CD4-positive, alpha-beta T cell treated with Interleukin-4 for 4 hours (primary cell): ENCODE measurements around the gene AEBP2.
"Not testable (repeated sequence)": the region's sequence is repeated elsewhere in the genome, so short reads cannot be mapped to it uniquely, and the experiment has no call there.

ENCODE experiments used
- DNase-seq: peaks from one replicate; pipeline ENCODE4 v3.0.0-alpha.2; 2020

Gene AEBP2

DNA sequence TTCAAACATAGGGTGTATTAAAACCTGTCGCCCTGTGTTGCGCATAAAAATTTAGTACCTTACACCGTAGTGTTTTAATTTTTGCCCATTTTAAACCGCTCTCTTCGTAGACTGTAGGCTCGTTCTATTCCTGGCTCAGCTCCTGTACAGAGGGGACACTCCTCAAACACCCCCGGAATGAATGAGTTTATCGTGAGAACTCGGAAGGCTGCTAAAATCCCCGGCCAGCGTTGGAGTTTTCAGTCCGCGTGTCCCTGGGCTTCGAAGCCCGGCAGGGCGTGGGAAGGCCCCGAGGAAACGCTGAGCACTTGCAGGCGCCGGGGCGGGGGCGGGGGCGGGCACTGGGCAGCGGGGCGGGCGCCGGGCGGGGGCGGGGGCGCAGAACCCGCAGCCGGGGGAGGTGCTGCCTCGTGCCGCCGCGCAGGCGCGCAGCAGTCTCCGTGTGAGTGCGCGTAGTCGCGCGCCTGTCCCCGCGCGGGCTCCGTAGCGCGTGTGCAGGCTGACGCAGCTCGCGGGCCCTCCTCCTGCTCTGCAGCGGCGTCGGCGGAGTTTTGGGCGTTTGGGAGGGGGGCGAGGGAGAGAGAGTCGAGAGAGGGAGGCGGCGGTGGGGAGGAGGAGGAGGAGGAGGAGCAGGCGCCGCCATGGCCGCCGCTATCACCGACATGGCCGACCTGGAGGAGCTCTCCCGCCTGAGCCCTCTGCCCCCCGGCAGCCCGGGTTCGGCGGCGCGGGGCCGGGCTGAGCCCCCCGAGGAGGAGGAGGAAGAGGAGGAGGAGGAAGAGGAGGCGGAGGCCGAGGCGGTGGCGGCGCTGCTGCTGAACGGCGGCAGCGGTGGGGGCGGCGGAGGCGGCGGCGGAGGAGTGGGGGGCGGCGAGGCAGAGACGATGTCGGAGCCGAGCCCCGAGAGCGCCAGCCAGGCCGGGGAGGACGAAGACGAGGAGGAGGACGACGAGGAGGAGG is at the start of gene AEBP2:
TSS of gene AEBP2 (plus strand) at position 434 of the 960 bp plus-strand sequence. CDS start at position 642, 208 bp downstream.
- DNase-seq, result peak; percentile 97

DNA sequence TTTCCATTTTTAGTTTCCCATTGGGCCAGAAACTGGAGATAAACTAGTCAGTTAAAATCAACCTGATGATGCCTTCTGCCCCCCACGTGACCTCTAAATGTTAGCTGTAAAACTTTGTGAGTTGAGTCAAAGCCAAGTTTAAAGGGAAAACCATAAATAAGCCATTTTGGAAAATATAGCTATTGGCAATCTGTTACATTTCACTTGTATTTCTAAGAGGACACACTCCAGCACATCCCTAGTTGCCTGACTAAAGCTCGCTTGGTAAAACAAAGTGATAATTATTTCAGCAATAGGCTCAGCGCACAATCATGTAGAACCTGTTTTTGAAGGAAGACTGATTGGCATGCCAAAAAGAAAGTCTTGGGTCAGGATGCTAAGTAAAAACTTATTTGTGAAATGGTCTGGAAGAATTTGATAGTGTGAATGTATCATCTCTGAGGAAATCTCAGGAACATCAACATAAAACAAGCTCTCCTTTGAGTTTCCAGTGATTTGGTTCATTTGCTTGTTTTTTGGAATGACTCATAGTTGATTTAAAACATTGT is 49.2 kb upstream of the AEBP2 start:
- DNase-seq, result no peak

DNA sequence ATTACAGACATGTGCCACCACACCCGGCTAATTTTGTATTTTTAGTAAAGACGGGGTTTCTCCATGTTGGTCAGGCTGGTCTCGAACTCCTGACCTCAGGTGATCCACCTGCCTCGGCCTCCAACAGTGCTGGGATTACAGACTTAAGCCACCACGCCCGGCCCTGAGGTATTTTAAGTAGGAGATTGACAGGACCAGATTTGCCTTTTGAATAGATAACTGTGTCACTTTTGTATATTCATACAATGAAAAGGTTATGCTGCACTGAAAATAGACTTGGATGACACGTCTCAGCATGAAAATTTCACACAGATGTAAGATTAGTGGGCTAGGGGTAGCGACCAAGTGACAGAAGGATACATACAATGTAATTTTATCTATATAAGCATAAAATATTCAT is 46.6 kb upstream of the AEBP2 start:
- DNase-seq, result not testable (repeated sequence)

DNA sequence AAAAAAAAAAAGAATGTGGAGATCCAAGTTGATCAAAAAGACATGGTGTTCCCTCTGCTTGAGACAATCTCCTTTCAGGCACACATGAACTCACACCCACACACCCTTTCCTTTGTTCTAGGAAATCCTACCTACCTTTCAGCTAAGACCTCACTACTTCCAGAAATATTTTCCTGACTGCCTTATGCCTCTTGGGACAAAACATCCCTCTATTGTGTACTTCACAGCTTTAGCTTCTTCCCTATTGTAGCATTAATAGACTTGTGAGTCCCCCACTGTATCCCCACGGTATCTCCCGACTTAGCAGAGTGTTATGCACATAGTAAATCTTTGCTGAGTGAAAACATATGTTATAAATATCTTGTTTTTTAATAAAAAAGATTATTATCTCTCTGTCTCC is 44.9 kb upstream of the AEBP2 start:
- no peak for DNase-seq

DNA sequence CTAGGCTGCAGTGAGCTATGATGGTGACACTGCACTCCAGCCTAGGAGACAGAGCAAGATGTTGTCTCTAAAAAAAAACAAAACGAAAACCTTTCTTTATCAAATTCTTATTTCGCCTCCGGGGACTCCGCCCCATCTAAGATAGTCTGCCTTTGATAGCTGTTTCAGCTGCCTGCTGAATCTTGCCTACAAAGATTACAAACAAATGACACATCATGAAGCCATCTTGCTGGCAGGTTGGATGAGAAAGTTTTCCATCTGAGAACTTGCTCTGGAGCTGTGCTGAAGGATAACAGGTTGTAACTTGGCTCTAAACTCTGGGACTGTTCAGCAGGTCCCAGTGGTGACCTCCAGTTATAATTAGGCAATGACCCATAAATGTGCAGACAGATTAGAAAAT is 41.8 kb upstream of the AEBP2 start:
- no peak for DNase-seq

- DNase-seq, result no peak
Observed at GRCh38 chr12:19398376-19399363, 40.6 kb upstream of the AEBP2 start.

- not testable (repeated sequence) for DNase-seq
Observed at GRCh38 chr12:19400649-19401285, 38.5 kb upstream of the AEBP2 start.

DNA sequence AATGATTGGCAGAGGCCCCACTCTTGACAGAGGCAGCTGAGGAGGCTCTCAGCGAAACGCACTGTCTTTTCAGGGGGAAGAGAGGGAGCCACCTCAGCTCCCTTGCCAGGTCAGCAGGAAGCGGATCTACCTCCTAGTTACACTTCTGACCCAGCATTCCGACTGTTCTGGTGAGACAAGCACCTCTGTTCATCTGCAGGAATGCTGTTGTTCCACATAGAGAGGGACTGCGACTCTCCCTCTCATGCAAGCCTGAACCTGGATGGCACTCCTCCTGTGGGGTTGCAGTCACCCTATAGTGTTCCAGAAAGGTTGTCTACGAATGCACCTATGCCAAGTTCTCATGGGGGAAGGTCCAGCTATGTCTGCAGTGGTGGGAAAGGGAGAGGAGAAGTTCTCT is 37.1 kb upstream of the AEBP2 start:
- no peak for DNase-seq

DNA sequence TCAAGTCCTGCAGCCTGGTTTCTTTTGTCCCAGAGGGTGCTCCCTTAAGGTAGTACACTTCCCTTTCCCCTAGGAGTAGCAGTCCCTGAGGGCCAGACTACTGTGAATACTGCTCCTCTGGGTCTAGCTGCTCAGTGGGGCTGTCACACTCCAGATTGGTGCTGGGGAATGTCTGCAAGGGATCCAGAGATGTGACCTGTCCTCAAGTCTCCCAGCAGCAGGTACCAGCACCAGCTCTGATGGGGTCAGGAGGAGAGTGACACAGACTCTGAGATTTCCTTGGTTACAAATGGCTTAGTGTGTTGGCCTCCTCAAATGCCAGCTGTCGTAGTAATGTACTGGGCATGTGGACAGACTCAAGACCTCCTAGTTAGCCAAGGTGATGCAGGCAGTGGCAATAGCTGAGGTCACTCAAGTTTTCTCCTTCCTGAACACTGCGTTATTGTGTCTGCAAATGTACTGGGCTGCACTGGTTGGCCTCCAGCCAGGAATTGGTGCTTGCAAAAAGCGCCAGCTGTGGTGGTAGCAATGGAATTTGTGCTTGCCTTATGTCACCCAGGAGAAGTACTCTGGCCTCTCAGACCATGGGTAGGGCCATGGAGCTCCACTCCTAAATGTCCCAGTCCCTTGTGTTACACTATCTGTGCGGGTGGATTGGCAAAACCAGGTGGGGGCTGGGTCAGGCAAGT is 36.4 kb upstream of the AEBP2 start:
- DNase-seq, result no peak

GRCh38 chr12:19404242-19404880 is 34.9 kb upstream of the AEBP2 start:
- peak; percentile 46 for DNase-seq

DNA sequence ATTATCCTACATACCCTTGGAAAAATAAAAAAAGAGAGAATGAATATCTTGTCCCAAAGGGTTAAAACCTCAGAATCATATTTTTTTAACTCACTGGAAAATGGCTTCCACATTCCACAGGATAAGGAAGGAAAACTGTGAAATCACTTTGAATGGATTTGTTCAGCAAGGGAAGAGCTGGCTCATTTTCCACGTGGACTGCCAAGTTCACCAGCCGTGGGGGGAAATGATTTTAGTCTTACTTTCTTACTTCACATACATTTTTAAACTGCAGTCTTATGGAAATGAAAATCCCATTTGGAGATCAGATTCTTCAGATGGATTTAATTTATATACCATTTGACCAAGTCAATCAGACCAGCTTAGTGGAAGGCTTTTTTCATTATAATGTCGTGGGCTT is 29.9 kb upstream of the AEBP2 start:
- no peak for DNase-seq

DNA sequence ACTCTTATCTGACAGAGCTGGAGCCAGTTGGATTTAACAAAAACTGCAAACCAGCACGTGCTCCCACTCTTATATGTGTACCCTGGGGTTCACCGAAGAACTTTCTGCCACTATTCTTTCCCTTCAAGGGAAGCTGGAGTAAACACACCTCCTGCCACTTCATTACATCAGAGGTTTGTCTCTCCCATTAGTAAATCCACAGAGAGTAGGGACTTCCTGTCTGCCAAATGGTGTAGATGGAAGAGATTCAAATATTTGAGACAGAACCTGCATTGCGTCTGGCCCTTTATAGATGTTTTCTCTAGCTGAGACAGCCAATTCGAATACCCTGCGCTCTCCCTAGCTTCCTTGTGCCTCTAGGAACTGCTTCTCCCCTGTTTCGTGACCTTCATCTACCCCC is 29.1 kb upstream of the AEBP2 start:
- no peak for DNase-seq

DNA sequence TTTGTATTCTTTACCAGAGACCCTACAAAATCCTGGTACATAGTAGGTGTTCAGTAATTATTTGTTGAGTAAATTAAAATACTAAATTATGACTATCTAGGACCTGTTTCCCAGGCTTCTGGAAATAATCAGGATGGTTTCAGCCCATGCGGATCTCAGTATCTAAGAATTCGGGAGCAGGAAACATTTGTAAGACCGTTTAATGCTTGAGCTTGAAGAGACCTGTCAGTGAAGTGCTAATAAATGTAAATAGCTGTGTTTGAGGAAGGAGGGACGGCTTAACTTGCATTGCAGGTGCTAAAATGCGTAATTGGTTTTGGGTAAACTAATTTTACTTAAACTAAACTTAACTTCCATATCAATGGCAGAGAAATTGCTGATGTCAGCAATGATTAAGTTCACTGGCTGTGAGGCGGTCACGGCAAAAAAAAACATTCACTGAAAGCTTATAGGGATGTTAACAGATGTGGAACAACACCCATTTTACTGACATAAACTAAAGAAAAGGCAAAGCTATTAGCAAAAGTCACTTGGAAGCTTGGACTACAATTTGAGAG is 28.6 kb upstream of the AEBP2 start:
- DNase-seq, result no peak

DNA sequence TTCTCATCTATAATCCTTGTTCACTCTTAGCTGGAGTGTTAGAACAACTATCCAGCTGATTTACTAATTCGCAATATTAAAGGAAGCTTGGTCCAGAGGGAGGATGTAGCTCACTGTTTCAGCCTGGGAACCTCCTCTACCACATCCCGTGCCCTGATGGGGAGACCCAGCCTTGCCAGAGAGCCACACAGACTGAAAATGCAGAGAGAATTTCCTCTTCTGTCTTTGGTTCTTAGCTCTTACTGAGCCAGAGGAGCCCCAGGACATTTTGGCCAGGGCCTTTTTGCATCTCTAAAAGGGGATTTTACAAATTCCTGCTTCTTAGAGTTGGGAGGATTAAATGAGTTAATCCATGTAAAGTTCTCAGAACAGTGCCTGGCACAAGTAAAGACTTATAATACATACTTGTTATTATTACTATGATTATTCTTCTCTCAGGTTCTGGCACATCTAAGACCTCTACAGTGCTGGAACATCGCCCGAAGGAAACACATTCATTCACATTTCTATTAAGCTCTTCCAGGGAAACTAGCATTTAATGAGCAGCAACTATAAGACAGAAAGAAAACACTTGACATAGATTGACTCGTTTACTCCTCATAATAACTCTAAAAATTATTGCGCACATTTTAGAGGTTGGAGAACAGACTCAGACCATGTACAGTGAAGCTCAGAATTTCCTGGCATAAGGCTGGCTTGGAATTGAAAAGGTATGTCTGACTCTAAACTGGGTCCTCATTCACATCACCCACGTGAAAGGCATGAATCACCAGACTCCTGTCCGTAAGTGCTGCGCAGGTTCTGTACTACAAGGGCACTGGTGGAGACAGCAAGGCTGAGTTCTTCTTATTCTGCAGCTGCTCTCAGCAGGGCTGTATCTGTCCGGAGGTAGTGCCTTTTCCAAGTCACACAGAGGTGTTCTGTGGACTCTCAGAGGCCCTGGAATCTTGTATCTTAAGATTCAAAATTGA is 27.8 kb upstream of the AEBP2 start:
- DNase-seq, result no peak

- no peak for DNase-seq
Observed at GRCh38 chr12:19412844-19413243, 26.4 kb upstream of the AEBP2 start.

GRCh38 chr12:19413582-19413981 is 25.7 kb upstream of the AEBP2 start:
- DNase-seq, result not testable (repeated sequence)

DNA sequence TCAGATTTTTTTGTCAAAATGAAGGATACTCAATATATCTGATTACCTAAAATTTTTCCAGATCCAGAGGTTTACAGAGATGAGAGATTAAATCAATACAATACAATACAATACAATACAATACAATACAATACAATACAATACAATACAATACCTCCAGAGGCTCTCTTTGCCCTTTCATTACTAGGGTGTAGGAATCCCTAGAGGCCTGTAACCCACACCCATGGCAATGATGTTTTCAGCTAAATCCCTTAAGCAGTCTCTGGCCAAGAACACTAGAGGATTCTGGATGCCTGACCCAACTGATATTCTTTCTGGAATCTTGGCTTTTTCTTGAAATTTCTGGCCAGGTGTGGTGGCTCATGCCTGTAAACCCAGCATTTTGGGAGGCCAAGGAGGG is 23.7 kb upstream of the AEBP2 start:
- no peak for DNase-seq

- no peak for DNase-seq
Observed at GRCh38 chr12:19419086-19419485, 20.2 kb upstream of the AEBP2 start.

DNA sequence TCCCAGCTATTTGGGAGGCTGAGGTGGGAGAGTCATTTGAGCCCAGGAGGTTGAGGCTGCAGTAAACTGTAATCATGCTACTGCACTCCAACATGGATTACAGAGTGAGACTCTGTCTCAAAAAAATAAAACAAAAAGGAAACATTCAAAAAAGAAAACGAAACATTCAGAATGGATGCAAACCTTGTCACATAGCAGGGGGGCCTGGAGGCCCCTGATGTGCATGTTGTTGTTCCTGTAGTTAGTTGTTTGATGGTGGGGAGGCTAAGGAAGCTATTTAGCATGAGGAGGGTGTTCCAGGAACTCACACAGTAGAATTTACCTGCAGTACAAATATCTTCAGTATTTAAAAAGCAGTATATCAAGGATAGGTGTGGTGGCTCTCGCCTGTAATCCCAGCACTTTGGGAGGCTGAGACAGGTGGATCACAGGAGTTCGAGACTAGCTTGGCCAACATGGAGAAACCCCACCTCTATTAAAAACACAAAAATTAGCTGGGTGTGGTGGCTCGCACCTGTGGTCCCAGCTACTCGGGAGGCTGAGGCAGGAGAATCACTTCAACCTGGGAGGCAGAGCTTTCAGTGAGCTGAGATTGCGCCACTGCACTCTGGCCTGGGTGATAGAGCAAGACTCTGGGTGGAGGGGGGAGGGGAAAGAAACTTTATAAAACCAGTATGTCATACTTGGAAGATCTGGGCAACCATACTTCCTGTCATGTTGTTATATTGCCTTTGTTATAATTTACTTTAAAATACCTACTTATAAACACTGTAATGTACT is 17.6 kb upstream of the AEBP2 start:
- no peak for DNase-seq
